HL-60 (cell line): Measurements from ENCODE around the gene PAPPA2.

Experiments
- GABPA ChIP-seq: IDR thresholded peaks from 2 replicates; pipeline ENCODE4 v1.6.1; 2012; ENCODE audit warnings: low read depth
- POLR2AphosphoS5 ChIP-seq: IDR thresholded peaks from 2 replicates; pipeline ENCODE4 v1.6.1; 2012; ENCODE audit warnings: low read depth
- SPI1 ChIP-seq: IDR thresholded peaks from 2 replicates; pipeline ENCODE4 v1.6.1; 2012; ENCODE audit warnings: low read depth, mild to moderate bottlenecking, borderline replicate concordance
- TF ChIP-seq, protein P1 (sequence below): IDR thresholded peaks from one replicate; pipeline ENCODE4 v1.5.1; 2011; ENCODE audit warnings: low read length, control low read depth, inconsistent platforms; ENCODE audit not compliant: insufficient read depth
- TF ChIP-seq, protein P2 (sequence below): IDR thresholded peaks from 2 replicates; pipeline ENCODE4 v1.6.1; 2012; ENCODE audit warnings: low read depth; ENCODE audit not compliant: insufficient replicate concordance

DNA sequence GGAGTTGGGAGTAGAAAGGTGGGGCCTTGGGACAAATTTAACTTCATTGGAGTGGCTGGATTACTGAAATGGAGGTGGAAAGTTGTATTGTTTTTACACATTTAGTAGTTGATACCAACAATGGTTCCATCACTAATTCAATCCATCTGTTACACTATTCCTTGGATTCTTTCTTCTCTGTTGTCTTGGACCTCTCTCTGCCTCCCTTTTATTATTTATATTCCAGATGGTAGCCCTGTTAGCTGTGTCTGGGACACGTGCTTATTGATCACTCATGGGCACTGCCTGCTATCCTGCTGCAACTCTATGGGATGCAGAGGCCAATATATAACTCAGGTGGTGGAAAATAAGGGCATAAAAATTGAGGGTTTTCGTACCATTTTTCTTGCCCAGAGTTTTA is 346.3 kb downstream of the PAPPA2 start:
- TF ChIP-seq POLR2AphosphoS5 (no peak), GABPA (no peak), SPI1 (no peak)
- TF ChIP-seq, protein P1, sequence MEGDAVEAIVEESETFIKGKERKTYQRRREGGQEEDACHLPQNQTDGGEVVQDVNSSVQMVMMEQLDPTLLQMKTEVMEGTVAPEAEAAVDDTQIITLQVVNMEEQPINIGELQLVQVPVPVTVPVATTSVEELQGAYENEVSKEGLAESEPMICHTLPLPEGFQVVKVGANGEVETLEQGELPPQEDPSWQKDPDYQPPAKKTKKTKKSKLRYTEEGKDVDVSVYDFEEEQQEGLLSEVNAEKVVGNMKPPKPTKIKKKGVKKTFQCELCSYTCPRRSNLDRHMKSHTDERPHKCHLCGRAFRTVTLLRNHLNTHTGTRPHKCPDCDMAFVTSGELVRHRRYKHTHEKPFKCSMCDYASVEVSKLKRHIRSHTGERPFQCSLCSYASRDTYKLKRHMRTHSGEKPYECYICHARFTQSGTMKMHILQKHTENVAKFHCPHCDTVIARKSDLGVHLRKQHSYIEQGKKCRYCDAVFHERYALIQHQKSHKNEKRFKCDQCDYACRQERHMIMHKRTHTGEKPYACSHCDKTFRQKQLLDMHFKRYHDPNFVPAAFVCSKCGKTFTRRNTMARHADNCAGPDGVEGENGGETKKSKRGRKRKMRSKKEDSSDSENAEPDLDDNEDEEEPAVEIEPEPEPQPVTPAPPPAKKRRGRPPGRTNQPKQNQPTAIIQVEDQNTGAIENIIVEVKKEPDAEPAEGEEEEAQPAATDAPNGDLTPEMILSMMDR = no peak
- TF ChIP-seq, protein P2, sequence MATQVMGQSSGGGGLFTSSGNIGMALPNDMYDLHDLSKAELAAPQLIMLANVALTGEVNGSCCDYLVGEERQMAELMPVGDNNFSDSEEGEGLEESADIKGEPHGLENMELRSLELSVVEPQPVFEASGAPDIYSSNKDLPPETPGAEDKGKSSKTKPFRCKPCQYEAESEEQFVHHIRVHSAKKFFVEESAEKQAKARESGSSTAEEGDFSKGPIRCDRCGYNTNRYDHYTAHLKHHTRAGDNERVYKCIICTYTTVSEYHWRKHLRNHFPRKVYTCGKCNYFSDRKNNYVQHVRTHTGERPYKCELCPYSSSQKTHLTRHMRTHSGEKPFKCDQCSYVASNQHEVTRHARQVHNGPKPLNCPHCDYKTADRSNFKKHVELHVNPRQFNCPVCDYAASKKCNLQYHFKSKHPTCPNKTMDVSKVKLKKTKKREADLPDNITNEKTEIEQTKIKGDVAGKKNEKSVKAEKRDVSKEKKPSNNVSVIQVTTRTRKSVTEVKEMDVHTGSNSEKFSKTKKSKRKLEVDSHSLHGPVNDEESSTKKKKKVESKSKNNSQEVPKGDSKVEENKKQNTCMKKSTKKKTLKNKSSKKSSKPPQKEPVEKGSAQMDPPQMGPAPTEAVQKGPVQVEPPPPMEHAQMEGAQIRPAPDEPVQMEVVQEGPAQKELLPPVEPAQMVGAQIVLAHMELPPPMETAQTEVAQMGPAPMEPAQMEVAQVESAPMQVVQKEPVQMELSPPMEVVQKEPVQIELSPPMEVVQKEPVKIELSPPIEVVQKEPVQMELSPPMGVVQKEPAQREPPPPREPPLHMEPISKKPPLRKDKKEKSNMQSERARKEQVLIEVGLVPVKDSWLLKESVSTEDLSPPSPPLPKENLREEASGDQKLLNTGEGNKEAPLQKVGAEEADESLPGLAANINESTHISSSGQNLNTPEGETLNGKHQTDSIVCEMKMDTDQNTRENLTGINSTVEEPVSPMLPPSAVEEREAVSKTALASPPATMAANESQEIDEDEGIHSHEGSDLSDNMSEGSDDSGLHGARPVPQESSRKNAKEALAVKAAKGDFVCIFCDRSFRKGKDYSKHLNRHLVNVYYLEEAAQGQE = no peak
